Ovary (tissue), 3 donors: ENCODE results near the gene TMEM8B.

Experiments
- POLR2A ChIP-seq: fragments of 450-650 bp; IDR thresholded peaks from one replicate; pipeline ENCODE4 v1.6.1; 2017; ENCODE audit warnings: antibody characterized with exemption, mild to moderate bottlenecking, moderate library complexity
- TF ChIP-seq, protein P1 (sequence below), 3 donors: fragments of 450-650 bp in 2 of 3; fragments of 200-600 bp in 1 of 3; IDR thresholded peaks; one replicate each; pipeline versions ENCODE4 v1.5.1 to v1.8.0; 2016 to 2022; ENCODE audit warnings: antibody characterized with exemption in 3 of 3, mild to moderate bottlenecking in 1 of 3
- donor health status: DM: no; HTN: no; CAD: no.

DNA sequence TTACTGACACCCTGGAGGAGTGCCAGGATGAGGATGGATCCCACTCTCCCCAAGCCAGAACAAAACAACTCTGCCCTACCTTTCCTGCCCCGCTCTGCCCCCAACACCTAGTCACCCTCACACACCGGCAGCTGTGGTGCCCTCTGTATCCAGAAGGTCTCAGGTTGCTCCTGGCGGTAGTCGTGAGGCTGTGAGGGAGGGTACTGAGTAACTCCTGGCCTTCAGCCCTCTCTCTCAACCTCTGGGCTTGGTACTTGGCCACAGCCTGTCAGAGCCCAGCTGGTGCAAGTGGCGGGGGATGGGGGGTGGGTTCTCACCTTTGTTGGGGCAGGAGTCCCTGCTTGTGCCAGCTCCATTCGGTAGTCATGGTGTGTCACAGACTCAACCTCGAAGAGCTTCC, 18.9 kb upstream of the TMEM8B start:
- TF ChIP-seq, protein P1, sequence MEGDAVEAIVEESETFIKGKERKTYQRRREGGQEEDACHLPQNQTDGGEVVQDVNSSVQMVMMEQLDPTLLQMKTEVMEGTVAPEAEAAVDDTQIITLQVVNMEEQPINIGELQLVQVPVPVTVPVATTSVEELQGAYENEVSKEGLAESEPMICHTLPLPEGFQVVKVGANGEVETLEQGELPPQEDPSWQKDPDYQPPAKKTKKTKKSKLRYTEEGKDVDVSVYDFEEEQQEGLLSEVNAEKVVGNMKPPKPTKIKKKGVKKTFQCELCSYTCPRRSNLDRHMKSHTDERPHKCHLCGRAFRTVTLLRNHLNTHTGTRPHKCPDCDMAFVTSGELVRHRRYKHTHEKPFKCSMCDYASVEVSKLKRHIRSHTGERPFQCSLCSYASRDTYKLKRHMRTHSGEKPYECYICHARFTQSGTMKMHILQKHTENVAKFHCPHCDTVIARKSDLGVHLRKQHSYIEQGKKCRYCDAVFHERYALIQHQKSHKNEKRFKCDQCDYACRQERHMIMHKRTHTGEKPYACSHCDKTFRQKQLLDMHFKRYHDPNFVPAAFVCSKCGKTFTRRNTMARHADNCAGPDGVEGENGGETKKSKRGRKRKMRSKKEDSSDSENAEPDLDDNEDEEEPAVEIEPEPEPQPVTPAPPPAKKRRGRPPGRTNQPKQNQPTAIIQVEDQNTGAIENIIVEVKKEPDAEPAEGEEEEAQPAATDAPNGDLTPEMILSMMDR (IDR thresholded peaks at IDR 0.05) = no peak
- no peak for TF ChIP-seq POLR2A
